Body of pancreas (tissue), 4 donors: ENCODE results near the gene GRB10.

Experiments used
- CTCF ChIP-seq, 7 experiments: fragments of 450-650 bp in 4 of 7; fragments of 200-600 bp in 3 of 7; sonication (generic) in 3 of 7; IDR thresholded peaks; one replicate each; pipeline ENCODE4 v1.5.1; 2016 to 2019; ENCODE audit warnings: antibody characterized with exemption in 7 of 7
- POLR2A ChIP-seq, 3 donors: fragments of 450-650 bp; IDR thresholded peaks; one replicate each; pipeline ENCODE4 v1.6.1; 2016; ENCODE audit warnings: antibody characterized with exemption in 3 of 3, mild to moderate bottlenecking in 2 of 3

DNA sequence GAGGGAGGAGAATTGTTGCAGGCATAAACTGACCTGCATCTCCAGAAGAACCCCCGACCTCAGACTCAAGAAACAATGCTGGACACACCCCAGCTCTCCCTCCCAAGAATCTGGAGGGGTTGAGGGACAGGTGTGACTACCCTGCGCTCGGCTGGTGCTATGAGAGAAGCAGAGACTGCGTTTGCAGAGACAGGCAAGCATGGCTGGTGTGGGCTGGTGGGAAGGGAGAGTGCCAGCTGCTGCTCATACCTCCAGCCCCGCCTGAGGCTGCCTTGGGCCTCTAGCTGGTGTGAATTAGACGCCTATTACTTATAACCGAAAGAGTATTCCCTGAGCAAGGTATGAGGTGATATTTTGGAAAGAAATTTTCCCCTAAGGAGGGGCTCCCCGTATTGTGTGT is 169.2 kb downstream of the GRB10 start:
- TF ChIP-seq CTCF (IDR thresholded peaks at IDR 0.05) (no peak), POLR2A (IDR thresholded peaks at IDR 0.05) (no peak)
